Endothelial cell of umbilical vein (primary cell): Measurements from ENCODE around the gene RBM22. TPM values are rescaled to one million over a fixed set of nuclear protein-coding genes. Genes with fewer than 3 reads are reported as not detected.
A peak's percentile ranks its signal among the peaks of the same experiment; 100 is the strongest.

Experiments
- BruUV-seq: library from RNA; stranded (reverse); fragments of 400-500 nt; replicated peaks from 2 replicates; lab custom pipeline; 2021; lab: Mats Ljungman, UMichigan
- CTCF ChIA-PET: fragments of 300-600, 350-600 bp; sonication (Branson Sonifier 250); formaldehyde crosslinking; loops from one replicate; lab custom pipeline; 2021; ENCODE audit warnings: antibody characterized with exemption, inconsistent platforms; lab: Charles Lee
- POLR2A ChIA-PET: fragments of 300-600, 350-600 bp; sonication (Branson Sonifier 250); formaldehyde crosslinking; loops from one replicate; lab custom pipeline; 2021; ENCODE audit warnings: antibody characterized with exemption, inconsistent platforms; lab: Charles Lee
- DNase-seq: peaks from one replicate; pipeline ENCODE4 v3.0.0-alpha.2; 2011; ENCODE audit warnings: low read depth, low spot score
- FAIRE-seq: peaks from 2 replicates; lab custom pipeline; 2011; peaks lifted over from hg19 to GRCh38; lab: Jason Lieb, UNC
- H2AFZ ChIP-seq: 2 replicates; pipeline ENCODE4 v1.6.0; 2012; ENCODE audit warnings: low read depth, low read length, control low read depth, inconsistent platforms
- H3K27ac ChIP-seq: 2 replicates; pipeline ENCODE4 v1.5.1; 2011; ENCODE audit warnings: low read depth, mild to moderate bottlenecking, control low read depth, low read length, moderate library complexity; ENCODE audit not compliant: insufficient read depth
- H3K27me3 ChIP-seq, 2 experiments: 2 replicates each; pipeline versions ENCODE4 v1.6.0 to v1.6.1; 2011; ENCODE audit warnings: low read length in 2 of 2, mixed read lengths in 1 of 2; ENCODE audit not compliant: control insufficient read depth in 2 of 2, insufficient read depth in 2 of 2
- H3K36me3 ChIP-seq, 2 experiments: 2 replicates in 1 of 2; 3 replicates in 1 of 2; pipeline ENCODE4 v1.5.1; 2011; ENCODE audit warnings: low read length in 2 of 2, mild to moderate bottlenecking in 1 of 2, moderate library complexity in 1 of 2; ENCODE audit not compliant: control insufficient read depth in 2 of 2, insufficient read depth in 2 of 2; ENCODE audit errors: extremely low read depth in 1 of 2
- H3K4me1 ChIP-seq: 3 replicates; pipeline ENCODE4 v1.5.1; 2011; ENCODE audit warnings: mild to moderate bottlenecking, low read length; ENCODE audit not compliant: control insufficient read depth, insufficient read depth; ENCODE audit errors: extremely low read depth
- H3K4me2 ChIP-seq: 2 replicates; pipeline ENCODE4 v1.6.1; 2011; ENCODE audit warnings: low read length, control low read depth, mixed read lengths; ENCODE audit not compliant: insufficient read depth
- H3K4me3 ChIP-seq, 3 experiments: fragments of 200-600 bp in 1 of 3; sonication (generic), shearing (Covaris generic) in 1 of 3; replicated peaks in 1 of 3; 2 replicates each; pipeline ENCODE4 v1.5.1; 2011 to 2016; ENCODE audit warnings: control low read depth in 3 of 3, low read length in 3 of 3, mild to moderate bottlenecking in 2 of 3, inconsistent platforms in 1 of 3, low read depth in 1 of 3, moderate library complexity in 1 of 3; ENCODE audit not compliant: insufficient read depth in 1 of 3
- H3K79me2 ChIP-seq: 2 replicates; pipeline ENCODE4 v1.6.0; 2012; ENCODE audit warnings: low read length, inconsistent platforms; ENCODE audit not compliant: control insufficient read depth, insufficient read depth
- H3K9ac ChIP-seq: replicated peaks from 2 replicates; pipeline ENCODE3; 2011; ENCODE audit warnings: low read length, control low read depth; ENCODE audit not compliant: insufficient read depth; ENCODE audit errors: extremely low read depth
- H3K9me1 ChIP-seq: replicated peaks from 3 replicates; pipeline ENCODE4 v1.6.0; 2011; ENCODE audit warnings: mild to moderate bottlenecking, low read length; ENCODE audit not compliant: control insufficient read depth, insufficient read depth; ENCODE audit errors: extremely low read depth
- H3K9me3 ChIP-seq: replicated peaks from 2 replicates; pipeline ENCODE4 v1.5.1; 2012; ENCODE audit warnings: low read length, inconsistent platforms; ENCODE audit not compliant: control insufficient read depth, insufficient read depth
- H4K20me1 ChIP-seq: replicated peaks from 2 replicates; pipeline ENCODE3; 2011; ENCODE audit warnings: mild to moderate bottlenecking, low read length; ENCODE audit not compliant: control insufficient read depth, insufficient read depth; ENCODE audit errors: extremely low read depth
- EZH2 ChIP-seq: IDR thresholded peaks from 2 replicates; pipeline ENCODE4 v1.6.1; 2012; ENCODE audit warnings: borderline replicate concordance, low read depth, mild to moderate bottlenecking, moderate library complexity, low read length, inconsistent platforms; ENCODE audit not compliant: severe bottlenecking
- FOS ChIP-seq: IDR thresholded peaks from 2 replicates; pipeline ENCODE4 v1.6.1; 2011; ENCODE audit warnings: mild to moderate bottlenecking, low read length, moderate library complexity, borderline replicate concordance; ENCODE audit not compliant: insufficient read depth
- GATA2 ChIP-seq: IDR thresholded peaks from 2 replicates; pipeline ENCODE4 v1.7.0; 2011; ENCODE audit warnings: low read depth, mild to moderate bottlenecking, moderate library complexity, mixed read lengths, low read length; ENCODE audit not compliant: insufficient read length, insufficient read depth
- JUN ChIP-seq: IDR thresholded peaks from 2 replicates; pipeline ENCODE4 v1.6.1; 2011; ENCODE audit warnings: borderline replicate concordance, low read depth; ENCODE audit not compliant: insufficient read length, insufficient read depth
- MYC ChIP-seq: IDR thresholded peaks from one replicate; pipeline ENCODE4 v1.6.1; 2011; ENCODE audit warnings: mild to moderate bottlenecking, low read depth, low read length
- POLR2A ChIP-seq: IDR thresholded peaks from 2 replicates; pipeline ENCODE4 v1.6.1; 2012; ENCODE audit warnings: low read depth, mild to moderate bottlenecking, control low read depth, low read length
- POLR2AphosphoS5 ChIP-seq: IDR thresholded peaks from 2 replicates; pipeline ENCODE4 v1.6.1; 2012; ENCODE audit warnings: low read depth, mild to moderate bottlenecking, control low read depth, low read length, moderate library complexity; ENCODE audit not compliant: insufficient read depth
- dilution Hi-C: fragments of 300-500 bp; cut with MboI; formaldehyde crosslinking; loops from one replicate; pipeline ENCODE4 v1.15.0; 2019; ENCODE audit warnings: low sequenced_read_pairs; ENCODE audit not compliant: extremely low pct_ligation_motif_present
- intact Hi-C: fragments of 100-400 bp; cut with micrococcal nuclease; formaldehyde crosslinking; loops from one replicate; pipeline ENCODE4 v1.10.0; 2022
- polyA plus RNA-seq, 4 experiments: library from polyadenylated mRNA; depleted of rRNA in 3 of 4; stranded (reverse) in 3 of 4; unstranded in 1 of 4; fragments of >200 nt; gene quantifications; 2 replicates each; pipeline versions ENCODE4 v1.2.1 to v1.2.3, GENCODE V29; 2011 to 2012; ENCODE audit warnings: missing spikeins in 1 of 4
- total RNA-seq: library from RNA; stranded (reverse); gene quantifications from 2 replicates; pipeline ENCODE4 v1.2.3, GENCODE V29; 2021
- TF ChIP-seq, protein P1 (sequence below), 2 donors: IDR thresholded peaks; 1 replicate in 1 of 2; 2 replicates in 1 of 2; pipeline ENCODE4 v1.5.1; 2011; ENCODE audit warnings: low read length in 2 of 2, mild to moderate bottlenecking in 2 of 2, moderate library complexity in 2 of 2, control low read depth in 1 of 2, inconsistent platforms in 1 of 2, low read depth in 1 of 2; ENCODE audit not compliant: insufficient read depth in 1 of 2; ENCODE audit errors: extremely low read depth in 1 of 2
- TF ChIP-seq, protein P2 (sequence below): IDR thresholded peaks from 2 replicates; pipeline ENCODE4 v1.6.1; 2011; ENCODE audit not compliant: insufficient read depth, insufficient read length

Gene RBM22
- total and polyA plus RNA-seq, 2 donors (not counting 3 experiments of a cell fraction or from before 2014, with no cell fraction given), result 41.8 to 51.2 TPM

DNA sequence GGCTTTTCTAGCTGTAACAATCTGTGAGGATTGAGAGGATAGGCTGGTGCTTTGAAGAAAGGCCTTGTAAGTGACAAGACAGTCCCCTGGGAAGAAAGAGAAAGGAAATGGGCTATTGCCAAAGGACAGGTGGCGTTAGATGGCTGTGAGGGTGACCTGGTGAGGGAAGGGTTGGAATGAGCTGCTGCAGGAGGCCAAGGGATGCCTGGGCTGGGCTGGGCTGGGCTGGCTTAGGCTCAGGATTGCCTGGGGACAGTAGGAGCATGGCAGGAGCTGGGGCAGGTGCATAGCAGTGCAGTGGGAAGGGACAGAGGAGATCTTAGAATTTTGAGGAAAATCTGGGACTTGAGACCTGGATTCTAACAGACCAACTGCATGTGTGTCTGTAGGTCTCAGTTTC lies 49.5 kb downstream of the RBM22 start:
- TF ChIP-seq MYC (no peak), POLR2AphosphoS5 (peak; percentile 13)
- dilution Hi-C loops, result no loop called here
- DNase-seq (no peak), FAIRE-seq (no peak)
- no peaks in the 10 kb centered on the region for H3K27me3 ChIP-seq
- CTCF ChIA-PET, result interaction anchor here (1.1 to 9.0 kb wide), 4 partner anchors 9 to 150 kb away, joined by 5 to 123 read pairs (median 24); partner anchors contain the start of gene SYNPO
- no peaks in the 10 kb centered on the region for H3K9me1 ChIP-seq
- H3K36me3 ChIP-seq, result peaks cover 17 to 65% of the 10 kb centered on the region in 2 experiments
- peaks cover 34% of the 10 kb centered on the region for H3K79me2 ChIP-seq
- H3K4me1 ChIP-seq, result no peaks in the 10 kb centered on the region
- no peak overlapping the region for H3K27ac ChIP-seq
- BruUV-seq, result no TSS peak
- H3K9ac ChIP-seq, result no peak overlapping the region
- POLR2A ChIA-PET, result no interaction called here
- H3K9me3 ChIP-seq, result no peaks in the 10 kb centered on the region
- H2AFZ ChIP-seq, result no peak overlapping the region
- no peak overlapping the region for H3K4me3 ChIP-seq
- no peaks in the 10 kb centered on the region for H4K20me1 ChIP-seq
- intact Hi-C loops, result no loop called here
- H3K4me2 ChIP-seq, result no peak overlapping the region

DNA sequence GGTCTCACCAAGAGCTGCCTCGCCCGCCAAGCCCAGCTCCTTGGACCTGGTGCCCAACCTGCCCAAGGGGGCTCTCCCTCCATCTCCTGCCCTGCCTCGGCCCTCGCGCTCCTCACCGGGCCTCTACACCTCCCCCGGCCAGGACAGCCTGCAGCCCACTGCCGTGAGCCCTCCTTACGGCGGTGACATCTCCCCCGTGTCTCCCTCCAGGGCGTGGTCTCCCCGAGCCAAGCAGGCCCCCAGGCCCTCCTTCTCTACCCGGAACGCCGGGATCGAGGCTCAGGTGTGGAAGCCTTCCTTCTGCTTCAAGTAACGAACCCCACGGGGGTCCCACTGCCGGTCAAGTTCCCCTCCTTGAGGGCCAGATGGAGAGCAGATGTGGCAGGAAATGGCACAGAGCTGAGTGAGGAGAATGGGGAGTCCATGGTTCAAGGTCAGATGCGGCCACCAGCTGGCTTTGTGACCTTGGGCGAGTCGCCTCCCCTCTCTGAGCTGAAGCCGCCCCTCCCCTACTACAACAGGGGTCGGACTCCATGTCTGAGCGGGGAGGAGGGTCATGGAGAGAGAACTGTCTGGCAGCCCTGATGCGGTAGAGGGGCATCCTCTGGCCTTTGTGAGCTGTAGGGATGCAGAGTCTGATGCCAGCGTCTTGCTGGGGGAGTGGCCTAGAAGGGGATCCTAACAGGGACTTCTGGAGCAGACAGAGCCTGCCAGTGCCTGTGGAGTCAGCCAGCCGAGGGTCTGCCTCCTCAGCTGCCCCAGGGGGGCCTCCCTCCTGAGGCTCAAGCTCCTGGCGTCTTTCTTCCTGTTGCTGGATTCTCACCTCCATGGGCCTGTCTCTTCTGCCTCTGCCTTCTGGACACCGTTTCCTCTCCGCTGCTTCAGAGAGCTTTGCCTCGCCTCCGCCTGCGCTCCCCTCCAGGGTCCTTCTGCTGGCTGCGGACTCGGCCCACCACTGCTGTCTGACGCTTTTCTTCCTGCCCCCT lies 50.5 kb downstream of the RBM22 start:
- Histone ChIP-seq H3K4me3 (no peak overlapping the region), H2AFZ (no peak overlapping the region), H4K20me1 (no peaks in the 10 kb centered on the region), H3K27ac (no peak overlapping the region), H3K36me3 (peaks cover 17 to 65% of the 10 kb centered on the region in 2 experiments), H3K9me3 (no peaks in the 10 kb centered on the region), H3K79me2 (peaks cover 42% of the 10 kb centered on the region), H3K9me1 (no peaks in the 10 kb centered on the region), H3K9ac (no peak overlapping the region), H3K27me3 (no peaks in the 10 kb centered on the region), H3K4me1 (peaks cover 2% of the 10 kb centered on the region), H3K4me2 (no peak overlapping the region)
- no peak for FAIRE-seq
- ChIA-PET POLR2A (no interaction called here), CTCF (interaction anchor here (1.6 to 1.7 kb wide), 2 partner anchors 60 to 197 kb away, joined by 4 to 7 read pairs; no protein-coding TSS in a partner anchor)
- dilution Hi-C loops (no loop called here), intact Hi-C loops (no loop called here)
- no TSS peak for BruUV-seq
- DNase-seq, result no peak
- TF ChIP-seq POLR2AphosphoS5 (no peak), MYC (no peak), POLR2A (no peak), JUN (no peak), FOS (no peak), EZH2 (no peak), GATA2 (no peak)
- TF ChIP-seq, protein P1, sequence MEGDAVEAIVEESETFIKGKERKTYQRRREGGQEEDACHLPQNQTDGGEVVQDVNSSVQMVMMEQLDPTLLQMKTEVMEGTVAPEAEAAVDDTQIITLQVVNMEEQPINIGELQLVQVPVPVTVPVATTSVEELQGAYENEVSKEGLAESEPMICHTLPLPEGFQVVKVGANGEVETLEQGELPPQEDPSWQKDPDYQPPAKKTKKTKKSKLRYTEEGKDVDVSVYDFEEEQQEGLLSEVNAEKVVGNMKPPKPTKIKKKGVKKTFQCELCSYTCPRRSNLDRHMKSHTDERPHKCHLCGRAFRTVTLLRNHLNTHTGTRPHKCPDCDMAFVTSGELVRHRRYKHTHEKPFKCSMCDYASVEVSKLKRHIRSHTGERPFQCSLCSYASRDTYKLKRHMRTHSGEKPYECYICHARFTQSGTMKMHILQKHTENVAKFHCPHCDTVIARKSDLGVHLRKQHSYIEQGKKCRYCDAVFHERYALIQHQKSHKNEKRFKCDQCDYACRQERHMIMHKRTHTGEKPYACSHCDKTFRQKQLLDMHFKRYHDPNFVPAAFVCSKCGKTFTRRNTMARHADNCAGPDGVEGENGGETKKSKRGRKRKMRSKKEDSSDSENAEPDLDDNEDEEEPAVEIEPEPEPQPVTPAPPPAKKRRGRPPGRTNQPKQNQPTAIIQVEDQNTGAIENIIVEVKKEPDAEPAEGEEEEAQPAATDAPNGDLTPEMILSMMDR (IDR thresholded peaks at IDR 0.05; ENCODE audit: extremely low read depth in 1 of 2, insufficient read depth in 1 of 2, low read depth in 1 of 2, low read length in 2 of 2), result no peak
- TF ChIP-seq, protein P2, sequence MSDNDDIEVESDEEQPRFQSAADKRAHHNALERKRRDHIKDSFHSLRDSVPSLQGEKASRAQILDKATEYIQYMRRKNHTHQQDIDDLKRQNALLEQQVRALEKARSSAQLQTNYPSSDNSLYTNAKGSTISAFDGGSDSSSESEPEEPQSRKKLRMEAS, result no peak
